ENCODE results near the gene CLDN11.

GRCh38 chr3:170413291-170413690, 5.4 kb upstream of the CLDN11 start:
- TF ChIP-seq RELA (CRISPR knock-in tag; IDR thresholded peaks at IDR 0.05; ENCODE audit: borderline replicate concordance) (no peak), IRF1 (CRISPR knock-in tag; IDR thresholded peaks at IDR 0.05) (no peak)

Measured in WTC11 (cell line).